Activated B cell treated with CpG ODN at 0.5 μM for 24 hours (primary cell): ENCODE measurements around the gene CEP43. TPM values are rescaled to one million over a fixed set of nuclear protein-coding genes. Genes with fewer than 3 reads are reported as not detected.

Experiments
- ATAC-seq: fragments of 200-7000 bp; cut with Tn5 transposase; one replicate; pipeline ENCODE4 v1.10.0; 2021; ENCODE audit warnings: low read depth, mild to moderate bottlenecking, moderate library complexity
- CTCF ChIA-PET: fragments of 350-600 bp; sonication (Branson Sonifier 250); formaldehyde crosslinking; loops from one replicate; lab custom pipeline; 2021; ENCODE audit warnings: antibody characterized with exemption; lab: Charles Lee
- POLR2A ChIA-PET: fragments of 350-600 bp; sonication (Branson Sonifier 250); formaldehyde crosslinking; loops from one replicate; lab custom pipeline; 2021; ENCODE audit warnings: antibody characterized with exemption; lab: Charles Lee
- DNase-seq: peaks from one replicate; pipeline ENCODE4 v3.0.0; 2022
- H3K27ac Mint-ChIP-seq: one replicate; pipeline ENCODE4 v1.8.0; 2020; ENCODE audit warnings: mixed read lengths
- H3K27me3 Mint-ChIP-seq: one replicate; pipeline ENCODE4 v1.8.0; 2021; ENCODE audit warnings: mixed read lengths
- H3K36me3 Mint-ChIP-seq: one replicate; pipeline ENCODE4 v1.8.0; 2021; ENCODE audit warnings: low read depth, mixed read lengths
- H3K4me1 Mint-ChIP-seq: one replicate; pipeline ENCODE4 v1.8.0; 2021; ENCODE audit warnings: mixed read lengths
- H3K4me3 Mint-ChIP-seq: one replicate; pipeline ENCODE4 v1.8.0; 2020; ENCODE audit warnings: mild to moderate bottlenecking, mixed read lengths
- H3K9me3 Mint-ChIP-seq: one replicate; pipeline ENCODE4 v1.8.0; 2020; ENCODE audit warnings: mixed read lengths
- CTCF ChIP-seq: fragments of 200-600 bp; IDR thresholded peaks from one replicate; pipeline ENCODE4 v1.8.0; 2022; ENCODE audit warnings: antibody characterized with exemption, mild to moderate bottlenecking
- intact Hi-C: fragments of 100-400 bp; cut with micrococcal nuclease; formaldehyde crosslinking; loops from one replicate; pipeline ENCODE4 v1.15.1; 2024
- total RNA-seq: library from RNA; stranded (reverse); gene quantifications from 2 replicates; pipeline ENCODE4 v1.2.3, GENCODE V29; 2022

Gene CEP43
- total RNA-seq, 1 donor from 2014 or later: 31.0 TPM

DNA sequence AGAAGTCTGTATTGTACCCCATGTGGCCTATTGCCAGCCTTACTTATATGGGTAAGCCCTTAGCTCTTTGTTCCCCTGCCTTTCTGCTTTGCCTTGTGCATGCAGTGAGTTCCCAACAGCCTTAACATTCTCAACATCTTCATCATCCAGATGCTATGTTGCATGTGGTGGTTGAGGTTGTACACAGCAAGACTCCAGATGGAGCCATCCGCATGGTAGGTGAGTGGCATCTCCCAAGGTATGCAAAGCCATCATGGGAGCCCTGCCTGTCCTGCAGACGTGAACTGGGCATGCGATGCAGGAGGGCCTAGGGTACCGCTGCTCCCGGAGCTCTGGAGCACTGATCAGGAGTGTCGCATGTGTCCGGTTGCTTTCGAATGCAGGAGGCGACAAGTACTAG lies 16.1 kb downstream of the CEP43 start:
- intact Hi-C loops: no loop called here
- no peak for TF ChIP-seq CTCF
- Mint-ChIP-seq H3K9me3 (no peaks in the 10 kb centered on the region), H3K4me1 (peaks cover 9% of the 10 kb centered on the region), H3K36me3 (peaks cover 62% of the 10 kb centered on the region), H3K27me3 (no peaks in the 10 kb centered on the region), H3K27ac (peak overlapping the region; percentile 41), H3K4me3 (no peak overlapping the region)
- ChIA-PET CTCF (interaction anchor here (1.1 kb wide), 1 partner anchor 127 kb away, joined by 5 read pairs; no protein-coding TSS in a partner anchor), POLR2A (no interaction called here)
- no peak for DNase-seq
- no peak for ATAC-seq

- Mint-ChIP-seq H3K36me3 (peaks cover 34% of the 10 kb centered on the region), H3K27me3 (no peaks in the 10 kb centered on the region)
- no peak for DNase-seq
These were observed 21.0 kb downstream of the CEP43 start for GRCh38 chr6:167020206-167020605.

DNA sequence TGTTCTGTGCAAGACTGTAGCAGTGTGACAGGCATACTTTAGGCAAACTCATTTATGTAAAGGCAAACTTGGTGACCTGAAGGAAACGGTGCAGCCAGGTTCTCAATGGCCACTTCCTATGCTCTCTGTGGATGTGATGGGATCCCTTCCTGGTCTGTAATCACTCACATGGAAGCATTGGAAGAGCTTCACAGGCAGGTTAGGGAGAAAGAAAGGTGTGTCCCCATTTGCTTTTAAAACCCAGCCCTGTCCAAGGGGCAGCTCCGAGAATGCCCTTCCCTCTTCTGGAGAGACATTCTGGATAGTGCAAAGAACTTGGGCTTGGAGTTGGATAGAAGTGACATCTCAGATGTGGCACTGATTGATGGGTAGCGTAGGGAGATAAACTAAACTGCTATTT lies 28.1 kb downstream of the CEP43 start:
- peaks cover 47% of the 10 kb centered on the region for H3K36me3 Mint-ChIP-seq

More at GRCh38 chr6:167020206-167020605, 21.0 kb downstream of the CEP43 start:
- ATAC-seq: peak; percentile 87
- intact Hi-C loops: loop anchor here (2.0 kb wide), 1 partner anchor 21 kb away; the partner anchor contains the start of gene CEP43
- H3K9me3 Mint-ChIP-seq: no peaks in the 10 kb centered on the region
- CTCF ChIA-PET: no interaction called here
- no peak for TF ChIP-seq CTCF
- H3K4me1 Mint-ChIP-seq: peaks cover 12% of the 10 kb centered on the region
- POLR2A ChIA-PET: interaction anchor here (0.7 kb wide), 2 partner anchors 92 to 104 kb away, joined by 4 to 8 read pairs; no protein-coding TSS in a partner anchor
- H3K27ac Mint-ChIP-seq: peak overlapping the region; percentile 59
- H3K4me3 Mint-ChIP-seq: peak overlapping the region; percentile 73

GRCh38 chr6:167027772-167028171 lies 28.6 kb downstream of the CEP43 start:
- POLR2A ChIA-PET: no interaction called here
- no peak for TF ChIP-seq CTCF
- CTCF ChIA-PET: interaction anchor here (1.5 kb wide), 1 partner anchor 21 kb away, joined by 3 read pairs; no protein-coding TSS in a partner anchor
- Mint-ChIP-seq H3K9me3 (no peaks in the 10 kb centered on the region), H3K4me1 (peaks cover 9% of the 10 kb centered on the region), H3K27ac (no peak overlapping the region), H3K27me3 (no peaks in the 10 kb centered on the region), H3K4me3 (no peak overlapping the region), H3K36me3 (peaks cover 49% of the 10 kb centered on the region)
- no peak for ATAC-seq
- DNase-seq: no peak
- intact Hi-C loops: no loop called here

More for the DNA sequence above, 28.1 kb downstream of the CEP43 start:
- H3K9me3 Mint-ChIP-seq: no peaks in the 10 kb centered on the region
- no peak for ATAC-seq
- no peak overlapping the region for H3K4me3 Mint-ChIP-seq
- DNase-seq: no peak
- H3K27me3 Mint-ChIP-seq: no peaks in the 10 kb centered on the region
- H3K4me1 Mint-ChIP-seq: peaks cover 9% of the 10 kb centered on the region
- CTCF ChIA-PET: interaction anchor here (1.5 kb wide), 1 partner anchor 21 kb away, joined by 3 read pairs; no protein-coding TSS in a partner anchor
- POLR2A ChIA-PET: no interaction called here
- no peak overlapping the region for H3K27ac Mint-ChIP-seq
- intact Hi-C loops: no loop called here
- no peak for TF ChIP-seq CTCF

DNA sequence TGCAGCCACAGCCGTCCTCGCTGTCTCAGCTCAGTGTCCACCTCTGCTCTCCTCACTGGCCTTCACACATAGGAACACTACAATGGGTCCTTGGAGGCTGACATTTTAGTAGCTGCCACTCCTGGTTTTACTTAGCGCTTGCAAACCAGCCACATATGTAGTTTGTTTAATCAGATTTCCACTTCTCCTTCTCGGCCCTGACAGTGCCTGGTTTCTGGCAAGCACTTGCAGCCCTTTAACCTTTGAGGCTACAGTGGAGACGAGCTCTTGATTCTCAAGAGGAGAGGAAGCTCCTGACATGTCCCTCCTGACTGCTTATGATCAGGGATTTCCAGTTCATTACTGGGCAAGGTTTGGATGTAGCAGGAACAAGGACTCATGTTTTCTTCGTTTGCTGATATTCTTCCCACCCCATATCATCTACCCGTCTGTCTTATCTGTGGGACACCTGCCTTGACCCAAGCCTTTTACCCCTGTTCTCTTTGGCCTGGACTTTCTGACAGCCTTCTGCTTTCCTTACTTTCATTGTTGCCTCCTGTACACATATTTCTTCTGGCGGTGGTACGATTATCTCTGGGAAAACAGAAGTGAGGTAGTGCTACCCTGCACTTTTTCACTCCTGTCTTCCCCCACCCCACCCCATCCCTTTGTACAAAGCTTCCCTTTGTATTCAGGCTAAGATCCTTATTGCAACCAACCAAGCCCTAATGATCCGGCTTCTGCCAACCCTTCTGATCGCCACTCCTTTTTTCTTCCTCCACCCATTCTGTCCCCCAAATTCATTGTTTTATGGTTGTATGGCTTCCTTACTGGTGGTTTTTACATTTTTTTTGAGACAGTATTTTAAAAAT lies 31.2 kb downstream of the CEP43 start:
- H3K27ac Mint-ChIP-seq: no peak overlapping the region
- no peak overlapping the region for H3K4me3 Mint-ChIP-seq
- H3K36me3 Mint-ChIP-seq: peaks cover 66% of the 10 kb centered on the region
- POLR2A ChIA-PET: interaction anchor here (0.5 to 1.0 kb wide), 2 partner anchors 17 to 263 kb away, joined by 3 read pairs; no protein-coding TSS in a partner anchor
- H3K4me1 Mint-ChIP-seq: peaks cover 9% of the 10 kb centered on the region
- no peaks in the 10 kb centered on the region for H3K9me3 Mint-ChIP-seq
- no peak for ATAC-seq
- TF ChIP-seq CTCF: no peak
- no peaks in the 10 kb centered on the region for H3K27me3 Mint-ChIP-seq
- CTCF ChIA-PET: interaction anchor here (0.7 kb wide), 1 partner anchor 17 kb away, joined by 5 read pairs; no protein-coding TSS in a partner anchor
- intact Hi-C loops: no loop called here
- no peak for DNase-seq
